CD4-positive, alpha-beta T cell treated with Interleukin-15 for 4 hours (primary cell): ENCODE results near the gene AQP5.

Experiments
- DNase-seq: peaks from one replicate; pipeline ENCODE4 v3.0.0-alpha.2; 2020; ENCODE audit warnings: low spot score

Gene AQP5

DNA sequence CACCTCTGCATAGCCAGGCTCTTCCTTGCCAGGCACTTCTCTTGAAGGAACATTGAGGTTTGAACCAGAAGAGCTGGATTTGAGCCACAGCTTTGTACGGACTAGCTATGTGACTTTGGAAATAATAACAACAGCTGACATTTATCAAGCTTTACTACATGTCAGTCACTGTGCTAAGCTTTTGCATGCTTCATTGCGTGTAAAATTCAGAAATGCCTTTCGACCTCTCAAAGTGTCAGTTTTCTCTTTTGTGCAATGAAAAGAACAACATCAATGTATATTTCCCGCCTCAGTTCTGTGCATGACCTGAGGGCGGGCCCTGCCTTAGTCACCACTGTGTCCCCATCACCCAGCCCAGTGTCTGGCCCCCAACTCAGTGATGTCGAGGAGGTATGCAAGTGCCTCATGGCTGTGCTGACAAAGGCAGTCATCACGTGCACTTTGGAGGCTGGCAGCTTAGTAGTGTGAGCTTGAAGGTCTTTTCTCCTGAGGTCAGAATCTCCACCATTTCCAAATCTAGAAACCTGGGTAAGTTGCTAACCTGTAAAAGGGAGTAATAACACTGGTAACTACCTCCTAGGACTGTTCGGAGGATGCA lies 29.0 kb upstream of the AQP5 start:
- no peak for DNase-seq

- no peak for DNase-seq
Observed at GRCh38 chr12:49933796-49934195, 27.9 kb upstream of the AQP5 start.

DNA sequence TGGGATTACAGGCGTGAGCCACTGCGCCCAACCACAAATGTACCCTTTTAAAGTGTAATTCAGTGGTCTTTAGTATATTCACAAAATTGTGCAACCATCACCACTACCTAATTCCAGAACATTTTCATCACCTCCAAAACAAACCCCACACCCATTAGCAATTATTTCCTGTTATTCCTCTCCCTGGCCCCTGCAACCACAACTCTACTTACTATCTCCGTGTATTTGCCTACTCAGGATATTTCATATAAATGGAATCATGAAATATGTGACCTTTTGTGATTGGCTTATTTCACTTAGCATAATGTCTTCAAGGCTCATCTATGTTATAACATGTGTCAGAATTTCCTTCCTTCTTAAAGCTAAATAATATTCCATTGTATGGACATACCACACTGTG lies 27.2 kb upstream of the AQP5 start:
- DNase-seq = no peak

- DNase-seq = no peak
Observed at GRCh38 chr12:49936925-49937324, 24.7 kb upstream of the AQP5 start.

DNA sequence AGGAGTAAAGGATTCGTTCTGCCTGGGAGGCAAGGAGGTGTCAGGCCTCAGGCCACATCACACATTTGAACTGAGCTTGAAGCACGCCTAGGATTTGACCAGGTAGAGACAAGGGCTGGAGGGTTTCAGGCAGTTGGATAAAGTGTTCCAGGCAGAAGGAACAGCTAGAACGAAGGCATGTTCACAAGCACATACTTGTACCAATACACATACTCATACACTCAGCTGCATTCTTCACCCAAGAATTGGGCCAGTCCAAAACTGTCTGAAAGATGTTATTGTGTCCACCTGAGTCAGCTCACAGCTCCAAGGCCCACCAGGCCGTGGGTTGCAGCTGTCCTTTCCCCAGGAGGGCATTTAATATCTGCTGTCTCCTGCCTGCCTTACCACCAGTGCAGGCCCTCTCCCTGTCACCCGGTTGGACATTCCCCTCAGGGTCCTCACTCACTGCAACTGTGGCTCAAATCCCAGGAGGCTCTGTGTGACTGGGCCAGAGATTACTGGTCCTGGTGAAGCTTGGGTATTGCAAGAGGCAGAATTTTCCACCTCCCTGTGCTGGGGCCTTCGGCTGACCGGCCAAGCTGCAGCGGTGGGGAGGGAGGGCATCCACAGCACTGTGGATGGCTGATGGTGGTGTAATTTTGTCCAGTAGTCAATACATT lies 23.9 kb upstream of the AQP5 start:
- no peak for DNase-seq

GRCh38 chr12:49939307-49939706 lies 22.4 kb upstream of the AQP5 start:
- no peak for DNase-seq

DNA sequence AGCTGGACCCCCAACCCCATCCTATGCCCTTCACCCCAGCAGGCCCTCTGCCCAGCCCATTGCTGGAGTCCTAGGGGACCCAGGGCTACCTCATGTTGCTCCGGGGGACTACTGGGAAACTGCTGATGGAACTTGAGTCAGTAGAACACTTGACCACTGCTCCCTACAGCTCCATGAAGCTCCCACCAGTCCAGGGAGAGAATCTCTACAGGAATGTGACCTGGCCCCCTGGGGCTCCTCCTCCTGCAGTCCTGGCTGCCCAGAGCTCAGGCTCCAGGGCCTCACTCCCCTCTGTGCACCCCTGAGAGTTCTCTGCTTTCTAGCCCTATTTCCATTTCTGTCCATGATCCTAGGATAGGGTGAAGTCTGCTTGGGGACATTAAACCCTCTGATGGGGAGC lies 22.0 kb upstream of the AQP5 start:
- DNase-seq = no peak

DNA sequence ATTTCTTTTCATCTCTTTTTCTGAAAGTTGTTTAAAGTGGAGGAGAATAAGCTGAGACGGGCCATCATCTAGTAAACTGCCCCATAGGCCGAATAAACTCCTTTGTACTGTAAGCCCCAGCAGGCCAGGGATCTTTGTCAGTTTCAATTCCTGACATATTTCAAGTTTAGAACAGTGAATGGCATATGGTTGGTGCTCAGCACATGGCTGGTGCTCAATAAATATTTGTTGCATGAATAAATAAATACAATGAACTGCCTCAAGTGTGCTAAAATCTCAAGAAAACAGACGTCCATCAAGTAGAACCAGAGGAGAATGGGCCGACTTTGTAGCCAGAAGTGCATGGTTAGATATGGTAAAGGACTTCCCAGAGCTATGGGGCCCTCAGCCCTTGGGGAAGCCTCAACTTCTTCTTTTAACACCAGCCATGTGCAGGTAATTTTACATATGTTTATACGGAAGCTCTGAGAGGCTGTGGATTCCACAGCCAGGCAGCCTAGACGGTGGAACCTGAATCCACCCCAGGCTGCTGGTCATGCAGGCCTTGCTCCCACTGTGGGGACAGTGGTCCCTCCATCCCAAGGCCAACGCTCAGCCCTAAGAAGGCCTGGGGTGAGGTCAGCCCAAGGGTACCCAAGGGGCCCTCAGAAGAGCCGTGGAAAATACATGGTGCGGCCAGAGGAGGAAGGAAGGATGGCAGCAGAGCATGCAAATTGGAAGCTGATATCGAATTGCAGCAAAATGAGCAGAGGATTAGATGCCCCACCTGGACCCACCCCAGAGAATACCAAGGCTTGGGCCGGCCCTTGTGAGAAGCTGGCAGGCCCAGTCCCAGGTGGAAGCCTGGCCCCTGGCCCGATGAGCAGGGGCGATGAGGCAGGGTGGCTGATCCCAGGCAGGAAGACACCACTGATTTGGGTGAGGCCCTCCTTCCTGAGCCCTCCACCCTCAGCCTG lies 19.8 kb upstream of the AQP5 start:
- DNase-seq = no peak

- DNase-seq = no peak
Observed at GRCh38 chr12:49942512-49942893, 19.2 kb upstream of the AQP5 start.

DNA sequence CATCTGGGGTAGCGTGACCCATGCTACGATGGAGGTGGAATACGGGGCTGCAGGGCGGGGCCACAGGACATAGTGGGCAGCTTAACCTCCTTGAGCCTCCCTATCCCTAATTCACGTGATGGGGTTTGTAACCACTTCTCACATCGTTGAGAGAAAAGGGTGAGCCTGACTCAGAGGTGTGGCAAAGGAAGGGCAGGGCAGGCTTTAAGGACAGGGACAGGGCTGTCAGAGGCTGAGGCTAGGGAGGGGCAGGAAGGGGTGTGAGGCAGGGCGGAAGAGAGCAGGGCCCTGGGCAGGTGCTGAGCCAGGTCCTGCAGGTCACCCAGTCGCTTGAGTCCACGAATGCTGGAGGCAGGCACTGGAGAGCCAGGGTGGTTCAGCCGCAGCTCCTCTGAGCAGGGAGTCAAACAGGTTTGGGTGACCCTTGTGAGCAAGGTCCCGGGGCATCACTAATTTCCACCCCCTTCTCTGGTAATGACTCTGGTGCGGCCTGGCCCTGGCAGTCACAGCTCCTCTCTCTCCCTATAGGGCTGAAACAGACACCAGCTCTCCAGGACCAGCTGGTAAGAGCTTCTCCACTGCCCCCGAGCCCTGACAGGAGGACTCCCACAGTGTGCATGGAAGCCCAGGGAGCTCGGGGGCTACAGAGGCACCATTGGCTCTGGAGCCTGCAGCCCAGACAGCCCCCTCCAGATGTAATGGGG lies 18.6 kb upstream of the AQP5 start:
- DNase-seq = no peak

- no peak for DNase-seq
Observed at GRCh38 chr12:49943625-49943960, 18.1 kb upstream of the AQP5 start.

- DNase-seq = no peak
Observed at GRCh38 chr12:49944046-49944445, 17.6 kb upstream of the AQP5 start.

- no peak for DNase-seq
Observed at GRCh38 chr12:49944718-49945117, 17.0 kb upstream of the AQP5 start.

DNA sequence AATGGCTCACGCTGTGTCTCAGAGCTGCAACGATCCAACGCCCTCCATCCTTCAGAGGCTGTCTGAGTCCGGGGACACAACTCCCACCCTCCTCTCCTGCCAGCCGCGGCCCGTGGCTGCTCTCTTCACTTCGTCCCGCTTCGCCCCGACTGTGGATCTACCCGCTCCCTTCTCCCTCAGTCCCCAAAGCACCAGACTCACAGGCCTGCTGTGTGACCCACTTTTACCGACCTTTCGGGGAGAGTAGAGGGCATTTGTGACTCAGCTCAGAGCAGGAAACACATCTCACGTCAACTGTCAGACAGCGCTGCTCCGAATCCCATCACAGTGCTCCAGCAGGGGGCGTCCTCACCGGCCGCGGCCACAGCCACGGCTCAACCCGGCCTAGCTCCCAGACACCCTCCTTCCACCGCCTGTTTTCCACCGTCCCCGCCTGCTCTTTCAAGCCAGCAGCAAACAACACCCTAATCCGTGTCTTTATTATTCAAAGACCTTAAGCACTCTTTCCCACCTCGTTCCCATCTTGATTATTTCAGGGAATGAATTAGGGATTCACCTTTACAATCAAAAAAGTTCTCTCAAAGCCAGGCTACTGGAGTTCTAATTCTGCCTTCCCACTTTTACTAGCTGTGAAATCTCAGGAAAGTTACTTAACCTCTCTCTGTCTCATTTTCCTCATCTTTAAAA lies 16.1 kb upstream of the AQP5 start:
- DNase-seq = peak; percentile 85

GRCh38 chr12:49946086-49946485 lies 15.6 kb upstream of the AQP5 start:
- DNase-seq = no peak

DNA sequence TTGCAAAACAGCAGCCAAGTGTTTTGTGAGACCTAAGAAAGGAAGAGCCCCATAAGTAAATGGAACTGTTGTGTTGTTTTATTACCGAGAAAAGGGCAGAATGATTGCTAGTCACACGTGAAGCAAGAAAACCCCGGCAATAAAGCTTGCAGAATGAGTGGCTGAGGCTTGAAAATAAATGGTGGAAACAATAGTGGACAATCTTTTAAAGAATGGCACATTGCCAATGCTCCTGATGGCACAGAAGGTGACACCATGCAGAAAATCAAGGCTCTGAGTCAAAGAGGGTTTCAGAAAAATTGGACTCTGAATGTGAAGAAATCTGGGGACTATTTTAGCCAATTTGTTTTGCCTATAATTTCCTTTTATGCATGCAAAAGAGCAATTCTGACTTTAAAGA lies 15.2 kb upstream of the AQP5 start:
- no peak for DNase-seq

DNA sequence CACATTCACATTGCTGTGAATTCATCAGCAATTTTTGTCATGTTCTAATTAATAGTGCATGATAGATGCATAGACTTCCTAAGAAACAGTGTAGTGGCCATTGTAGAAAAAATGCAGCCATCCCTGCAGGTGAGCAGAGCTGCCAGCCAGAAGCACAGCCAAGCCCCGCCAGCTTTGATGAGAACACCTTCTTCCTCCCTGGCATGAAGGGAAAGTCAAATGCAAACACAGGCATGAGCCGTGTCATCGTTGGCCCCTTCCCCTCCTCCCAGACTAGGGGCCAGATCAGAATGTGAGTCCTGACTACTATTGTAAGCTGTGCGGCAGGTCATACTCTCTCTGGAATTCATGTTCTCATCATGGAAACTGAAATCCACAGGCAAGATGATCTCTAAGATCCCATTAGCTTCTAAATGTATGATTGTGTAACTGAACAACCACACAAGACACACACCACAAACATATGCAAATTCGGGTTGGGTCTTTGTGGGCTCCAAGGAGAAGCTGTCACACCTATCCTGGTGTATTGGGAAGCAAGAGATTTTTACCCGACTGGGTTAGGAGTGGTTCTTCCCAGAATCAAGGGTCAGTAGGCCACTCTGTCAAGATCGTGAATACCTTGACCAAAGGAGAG lies 14.0 kb upstream of the AQP5 start:
- no peak for DNase-seq

DNA sequence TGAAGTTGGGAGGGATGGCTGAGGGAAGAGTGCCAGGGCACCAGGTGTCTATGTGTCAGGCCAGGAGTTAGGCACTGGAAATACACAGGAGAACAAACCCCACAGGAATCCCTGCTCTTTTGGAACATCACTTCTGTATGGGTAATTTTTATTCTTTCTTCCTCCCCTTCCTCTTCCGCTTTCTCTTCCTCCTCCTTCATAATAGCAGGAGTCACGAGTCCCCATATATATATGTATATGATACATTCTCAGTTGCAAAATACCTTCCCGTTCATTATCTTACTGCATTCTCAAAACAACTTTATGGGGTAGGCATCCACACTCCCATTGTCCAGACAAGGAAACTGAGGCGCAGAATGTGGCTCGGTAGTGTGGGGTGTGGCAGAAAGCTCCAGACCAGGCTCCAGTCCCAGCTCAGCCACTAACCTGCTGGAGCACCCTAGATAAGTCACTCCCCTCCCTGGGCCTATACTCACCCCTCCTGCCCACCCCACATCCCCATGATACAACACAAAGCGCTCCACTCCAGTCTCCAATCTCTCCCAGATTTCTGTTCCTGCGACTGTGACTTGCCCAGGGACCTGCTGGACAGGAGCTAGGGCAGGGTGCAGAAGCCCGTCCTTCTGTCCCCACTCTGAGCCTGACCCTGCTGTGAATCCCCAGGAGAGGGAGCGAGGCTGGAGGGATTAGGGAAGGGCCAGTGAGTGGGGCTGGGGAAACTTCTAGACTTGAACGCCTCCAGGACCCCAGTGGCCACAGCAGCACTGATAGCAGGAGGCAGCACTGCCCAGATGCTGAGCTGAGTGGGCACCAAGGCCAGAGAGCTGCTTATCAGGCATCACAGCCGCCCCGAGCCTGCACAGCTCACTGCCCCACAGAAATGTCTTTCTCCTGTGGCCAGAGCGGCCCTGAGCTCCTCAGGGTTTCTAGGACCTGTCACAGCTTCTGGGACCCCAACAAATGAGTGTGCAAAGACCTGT lies 12.5 kb upstream of the AQP5 start:
- no peak for DNase-seq

- DNase-seq = no peak
Observed at GRCh38 chr12:49949866-49950265, 11.8 kb upstream of the AQP5 start.
